HG02678 (cell line): Measurements from ENCODE around the gene FBXO5.

Experiments
- ATAC-seq: cut with Tn5 transposase; IDR thresholded peaks from one replicate; pipeline ENCODE4 v1.9.1; 2021; ENCODE audit warnings: mild to moderate bottlenecking, moderate library complexity; ENCODE audit not compliant: unreplicated experiment

FBXO5 gene

GRCh38 chr6:152952045-152952444 lies 30.8 kb downstream of the FBXO5 start:
- ATAC-seq: no peak

DNA sequence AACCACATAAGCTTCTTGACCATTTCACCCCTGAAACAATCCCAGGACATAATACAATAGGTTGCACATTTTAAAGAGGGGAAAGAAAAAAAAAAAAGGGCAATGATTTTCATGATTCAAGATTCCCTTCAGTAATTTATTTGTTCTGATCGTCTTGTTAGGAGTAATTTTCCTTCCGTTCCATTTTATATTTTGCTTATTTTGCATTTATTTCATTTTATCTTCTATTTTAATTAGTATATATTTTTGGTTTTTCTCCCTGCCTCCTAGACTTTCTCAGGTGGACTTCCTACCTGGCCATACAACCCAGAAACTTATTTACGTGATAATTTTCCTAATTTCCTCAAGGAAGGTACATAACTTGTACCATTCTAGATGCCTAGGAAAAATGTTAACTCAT lies 32.6 kb downstream of the FBXO5 start:
- ATAC-seq: no peak

GRCh38 chr6:152948150-152948768 lies 34.6 kb downstream of the FBXO5 start:
- peak; percentile 87 for ATAC-seq

DNA sequence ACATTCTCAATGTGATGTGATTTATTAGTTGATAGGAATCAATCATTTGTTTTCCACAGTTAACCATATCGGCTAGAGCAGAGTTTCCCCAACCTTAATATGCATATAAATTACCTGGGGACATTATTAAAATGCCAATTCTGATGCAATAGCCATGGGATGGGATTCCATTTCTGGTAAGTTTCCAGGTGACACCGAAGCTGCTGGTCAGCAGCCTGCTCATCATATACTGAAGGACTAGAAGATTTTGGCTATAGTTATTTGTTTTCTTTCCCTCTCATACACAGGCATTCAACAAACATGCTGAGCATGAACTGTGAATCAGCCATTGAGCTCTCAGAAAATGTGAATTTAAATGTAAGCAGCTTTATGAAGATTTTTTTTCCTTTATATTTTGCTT lies 35.8 kb downstream of the FBXO5 start:
- ATAC-seq: no peak

DNA sequence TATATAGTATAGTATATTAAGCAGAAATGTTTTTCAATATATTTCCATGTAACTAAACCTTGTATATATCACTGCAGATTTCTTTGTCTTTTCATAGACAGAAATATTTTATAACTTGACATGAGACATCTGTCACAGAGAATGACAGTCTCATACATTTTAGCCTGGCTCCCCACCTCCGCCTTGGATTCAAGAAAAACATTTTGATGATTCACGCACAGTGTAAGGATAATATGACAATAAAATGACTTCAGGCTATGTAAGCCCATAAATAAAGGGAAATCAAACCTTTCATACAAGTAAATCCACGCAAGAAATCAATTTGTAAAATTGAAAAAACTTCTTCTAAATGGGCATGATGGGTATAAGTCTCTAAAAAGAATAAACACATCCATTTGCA lies 36.4 kb downstream of the FBXO5 start:
- ATAC-seq: no peak

DNA sequence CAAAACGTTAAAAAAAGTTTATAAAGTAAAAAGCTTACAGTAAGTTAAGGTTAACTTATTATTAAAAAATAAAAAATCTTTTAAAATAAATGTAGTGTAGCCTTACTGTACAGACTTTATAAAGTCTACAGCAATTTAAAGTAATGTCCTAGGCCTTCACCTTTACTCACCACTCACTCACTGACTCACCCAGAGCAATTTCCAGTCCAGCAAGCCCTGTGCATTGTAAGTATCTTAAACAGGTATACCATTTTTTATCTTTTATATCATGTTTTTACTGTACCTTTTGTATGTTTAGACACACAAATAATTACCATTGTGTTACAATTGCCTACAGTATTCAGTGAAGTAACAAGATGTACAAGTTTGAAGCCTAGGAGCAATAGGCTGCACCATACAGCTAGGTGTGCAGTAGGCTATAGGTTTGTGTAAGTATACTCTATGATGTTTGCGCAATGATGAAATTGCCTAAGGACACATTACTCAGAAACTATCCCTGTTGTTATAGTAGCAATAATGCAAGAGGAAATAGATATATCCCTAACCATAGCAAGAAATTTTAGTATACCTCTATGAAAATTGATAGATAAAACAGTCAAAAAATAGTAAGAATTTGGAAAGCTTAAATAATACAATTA lies 39.5 kb downstream of the FBXO5 start:
- no peak for ATAC-seq

GRCh38 chr6:152942319-152942869 lies 40.4 kb downstream of the FBXO5 start:
- ATAC-seq: no peak

DNA sequence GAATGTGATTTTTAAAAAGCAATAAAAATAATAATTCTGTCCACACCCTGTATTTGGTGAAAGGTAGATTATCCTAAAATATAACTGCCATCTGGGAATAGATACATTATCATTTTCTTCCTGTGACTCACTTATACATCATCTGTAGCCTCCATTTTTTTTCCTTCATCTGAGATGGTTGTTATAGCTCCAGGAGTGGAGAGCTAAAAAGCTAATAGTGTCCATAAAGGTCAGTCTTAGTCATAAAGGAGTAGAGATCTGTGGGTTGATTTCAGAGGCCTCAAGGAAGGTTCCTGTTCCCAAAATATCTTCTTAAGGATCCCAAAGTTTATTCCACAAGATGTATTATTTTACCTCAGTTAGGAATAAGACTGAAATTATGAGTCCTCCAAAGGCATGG lies 41.1 kb downstream of the FBXO5 start:
- ATAC-seq: no peak

GRCh38 chr6:152932865-152933264 lies 50.0 kb downstream of the FBXO5 start:
- ATAC-seq: no peak

GRCh38 chr6:152922706-152923105 lies 60.1 kb downstream of the FBXO5 start:
- no peak for ATAC-seq
